ELR (cell line): ENCODE data around the gene CCDC178.
"Not testable (repeated sequence)": the region's sequence is repeated elsewhere in the genome, so short reads cannot be mapped to it uniquely, and the experiment has no call there.

Experiments used
- DNase-seq: peaks from one replicate; pipeline ENCODE4 v3.0.0-alpha.2; 2015; ENCODE audit warnings: low read depth

The CCDC178 gene

DNA sequence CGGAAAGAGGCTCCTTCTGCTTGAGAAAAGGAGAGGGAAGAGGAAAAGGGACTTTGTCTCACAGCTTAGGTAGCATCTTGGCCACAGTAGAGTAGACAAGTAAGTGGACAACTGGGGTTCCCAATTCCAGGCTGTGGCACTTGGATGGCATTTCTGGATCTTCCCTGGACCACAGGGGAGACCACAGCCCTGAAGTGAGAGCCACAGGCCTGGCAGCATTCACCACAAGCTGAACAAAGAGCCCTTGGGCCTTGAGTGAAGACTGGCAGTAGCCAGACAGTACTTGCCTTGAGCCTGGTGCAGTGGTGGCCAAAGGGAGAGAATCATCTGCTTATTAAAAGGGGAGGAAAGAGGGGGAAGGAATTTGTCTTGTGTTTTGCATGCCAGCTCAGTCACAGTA, 441.6 kb downstream of the CCDC178 start:
- no peak for DNase-seq

DNA sequence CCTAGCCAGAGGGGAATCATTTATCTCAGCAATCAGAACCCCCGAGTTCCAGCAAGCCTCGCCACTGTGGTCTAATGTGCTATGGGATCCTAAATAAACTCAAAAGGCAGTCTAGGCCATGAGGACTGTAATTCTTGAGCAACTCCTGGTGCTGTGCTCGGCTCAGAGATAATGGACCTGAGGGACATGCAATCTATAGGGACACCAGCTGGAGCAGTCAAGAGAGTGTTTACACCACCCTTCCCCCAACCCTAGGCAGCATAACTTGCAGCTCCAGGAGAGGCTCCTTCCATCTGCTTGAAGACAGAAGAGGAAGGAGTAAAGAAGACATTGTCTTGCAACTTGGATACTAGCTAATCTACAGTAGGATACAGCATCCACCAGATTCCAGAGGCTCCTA, 442.2 kb downstream of the CCDC178 start:
- DNase-seq = no peak

DNA sequence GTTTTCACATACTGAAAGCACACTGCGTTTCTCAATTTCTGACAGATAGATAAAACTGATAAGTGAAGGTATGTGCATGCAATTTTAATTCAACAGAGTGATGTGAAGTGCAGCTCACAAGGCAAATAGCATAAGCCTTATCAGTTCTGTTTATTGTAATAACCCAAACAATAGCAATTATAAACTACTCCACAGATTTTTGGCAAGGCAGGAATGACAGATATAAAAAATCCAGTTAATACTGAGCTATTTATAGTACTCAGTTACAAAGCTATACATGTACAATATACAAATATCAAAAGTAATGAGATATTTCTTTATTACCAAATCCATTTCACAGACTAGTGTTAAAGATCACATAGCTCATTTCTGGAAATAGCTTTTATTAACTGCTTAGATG, 456.8 kb downstream of the CCDC178 start:
- DNase-seq = no peak

DNA sequence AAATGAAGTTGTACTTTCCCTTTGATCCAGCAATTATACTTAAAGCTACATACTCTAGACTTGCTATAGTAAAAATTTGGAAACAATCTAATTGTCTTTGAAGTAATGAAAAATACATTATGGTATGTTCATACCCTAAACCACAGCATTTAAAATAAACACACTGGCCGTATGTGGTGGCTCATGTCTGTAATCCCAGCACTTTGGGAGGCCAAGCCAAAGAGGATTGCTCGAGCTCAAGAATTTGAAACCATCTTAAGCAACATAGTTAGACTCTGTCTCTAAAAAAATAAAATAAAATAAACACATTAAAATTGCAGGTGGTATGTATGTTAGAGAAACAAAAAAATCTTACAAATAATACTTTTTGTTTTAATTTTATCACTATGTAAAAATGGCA, 459.6 kb downstream of the CCDC178 start:
- DNase-seq = no peak

DNA sequence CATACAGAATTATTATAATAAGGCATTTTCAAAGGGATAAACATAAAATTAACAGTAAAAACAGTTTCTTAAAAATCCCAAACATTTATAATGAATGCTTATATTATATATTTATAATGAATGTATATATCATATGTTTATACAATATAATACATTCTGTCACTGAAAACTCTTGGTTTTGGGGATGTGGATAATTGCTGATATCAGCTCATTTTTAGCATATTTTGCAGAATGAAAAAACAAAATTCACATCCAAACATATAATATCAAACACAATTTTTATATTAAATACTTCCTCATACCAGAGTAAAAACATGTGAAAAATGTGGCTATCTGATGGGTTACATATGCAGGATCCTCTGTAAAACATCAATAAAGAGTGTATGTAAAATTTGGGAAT, 465.0 kb downstream of the CCDC178 start:
- DNase-seq = no peak

DNA sequence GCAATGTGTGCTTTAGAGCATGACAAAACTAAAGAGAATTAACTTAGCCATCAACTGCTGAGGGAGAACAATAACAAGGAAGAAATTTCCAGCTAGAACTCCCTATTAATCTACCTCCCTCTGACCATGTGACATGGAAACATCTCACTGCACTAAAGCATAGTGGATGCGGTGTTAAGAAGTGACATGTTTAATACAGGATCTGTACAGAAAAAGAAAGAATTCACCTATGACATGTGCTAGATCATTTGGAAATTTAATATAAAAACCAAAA, 465.4 kb downstream of the CCDC178 start:
- DNase-seq = no peak

DNA sequence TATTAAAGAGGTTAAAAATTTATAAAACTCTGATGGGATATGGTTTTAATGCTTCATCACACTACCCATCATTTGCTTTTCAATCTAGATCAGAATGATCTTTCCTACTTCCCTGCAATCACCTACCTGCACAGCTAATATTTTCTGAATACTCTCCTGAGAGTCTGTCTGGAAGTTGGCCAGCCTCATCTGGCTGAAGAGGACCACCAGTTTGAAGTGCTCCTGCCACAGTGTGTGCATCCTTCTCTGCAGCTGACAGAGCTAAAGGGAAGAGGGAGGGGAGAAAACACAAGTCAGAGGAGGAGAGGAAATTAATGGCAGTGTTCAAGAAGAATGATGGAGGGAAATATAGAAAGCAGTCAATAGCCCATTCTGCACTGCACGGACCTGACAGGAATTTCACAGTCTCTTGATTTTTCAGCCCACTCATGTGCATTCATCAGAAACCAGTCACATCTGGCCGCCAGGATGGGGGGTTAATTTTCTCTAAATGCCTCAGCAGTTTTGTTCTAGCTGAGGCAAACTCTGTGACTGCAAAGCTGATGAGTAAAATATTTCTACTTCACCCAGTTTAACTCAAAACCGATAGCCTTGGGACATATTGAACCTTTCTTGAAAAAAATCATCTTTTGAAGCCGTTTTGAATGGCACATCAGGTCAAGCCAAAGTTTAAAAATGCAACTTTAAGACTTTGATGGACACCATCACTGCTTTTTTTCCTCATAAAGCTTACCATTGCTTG, 465.9 kb downstream of the CCDC178 start:
- DNase-seq = no peak

DNA sequence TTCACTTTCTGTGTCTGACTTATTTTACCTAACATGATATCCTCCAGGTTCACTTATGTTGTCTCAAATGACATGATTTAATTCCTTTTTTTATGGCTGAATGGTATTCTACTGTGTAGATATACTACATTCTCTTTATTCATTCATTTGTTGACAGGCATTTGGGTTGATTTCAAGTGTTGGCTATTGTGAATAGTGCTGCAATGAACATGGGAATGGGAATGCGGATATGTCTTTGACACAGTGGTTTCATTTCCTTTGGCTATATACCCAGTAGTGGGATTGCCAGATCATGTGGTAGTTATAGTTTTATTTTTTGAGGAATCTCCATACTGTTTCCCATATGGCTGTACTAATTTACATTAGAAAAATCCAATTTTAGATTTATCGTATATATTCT, 472.3 kb downstream of the CCDC178 start:
- no peak for DNase-seq

DNA sequence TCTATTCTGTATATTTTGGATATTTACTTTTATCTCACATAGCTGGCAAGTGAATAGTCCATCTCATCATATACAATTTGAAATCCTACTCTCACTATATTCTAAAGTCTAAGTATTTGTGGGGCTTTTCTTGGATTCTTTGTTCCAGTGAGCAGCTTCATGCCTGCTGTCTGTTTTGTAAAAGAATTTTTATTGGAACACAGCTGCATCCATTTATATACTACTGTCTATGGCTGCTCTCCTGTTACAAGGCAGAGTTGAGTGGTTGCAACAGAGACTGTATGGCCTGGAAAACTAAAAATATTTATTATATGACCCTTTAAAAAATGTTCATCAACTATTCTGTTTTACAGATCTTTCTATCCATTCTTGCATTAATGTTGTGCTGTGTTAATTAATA, 474.4 kb downstream of the CCDC178 start:
- DNase-seq = no peak

DNA sequence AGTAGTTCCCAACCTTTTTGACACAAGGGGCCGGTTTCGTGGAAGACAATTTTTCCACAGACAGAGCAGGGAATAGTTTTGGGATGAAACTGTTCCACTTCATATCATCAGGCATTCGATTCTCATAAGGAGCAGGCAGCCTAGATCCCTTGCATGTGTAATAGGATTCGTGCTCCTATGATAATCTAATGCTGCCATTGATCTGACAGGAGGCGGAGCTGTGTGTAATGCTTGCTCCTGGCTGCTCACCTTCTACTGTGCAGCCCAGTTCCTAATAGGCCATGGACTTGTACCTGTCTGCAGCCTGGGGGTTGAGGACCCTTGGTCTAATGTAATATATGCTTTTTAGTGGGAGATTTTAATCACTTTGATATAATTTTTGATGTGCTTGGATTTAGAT, 479.0 kb downstream of the CCDC178 start:
- no peak for DNase-seq

DNA sequence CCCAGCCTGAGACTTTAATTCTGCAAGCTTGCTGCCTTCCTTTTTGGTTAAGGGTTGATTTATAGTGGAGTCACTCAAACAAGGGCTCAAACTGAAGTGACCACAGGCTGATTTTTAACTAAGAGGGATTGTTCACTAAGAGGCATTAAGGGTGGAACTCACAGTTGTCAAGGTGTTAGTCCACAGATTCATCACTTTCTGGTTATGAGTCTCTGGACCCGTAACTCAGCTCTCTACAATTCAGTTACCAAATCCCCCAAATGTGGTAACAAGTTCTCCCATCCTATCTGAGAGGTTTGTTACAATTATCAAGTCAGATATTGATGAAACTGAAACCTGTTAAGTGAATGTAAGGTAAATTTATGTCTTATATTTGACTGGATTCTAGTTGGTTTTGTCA, 481.8 kb downstream of the CCDC178 start:
- no peak for DNase-seq

DNA sequence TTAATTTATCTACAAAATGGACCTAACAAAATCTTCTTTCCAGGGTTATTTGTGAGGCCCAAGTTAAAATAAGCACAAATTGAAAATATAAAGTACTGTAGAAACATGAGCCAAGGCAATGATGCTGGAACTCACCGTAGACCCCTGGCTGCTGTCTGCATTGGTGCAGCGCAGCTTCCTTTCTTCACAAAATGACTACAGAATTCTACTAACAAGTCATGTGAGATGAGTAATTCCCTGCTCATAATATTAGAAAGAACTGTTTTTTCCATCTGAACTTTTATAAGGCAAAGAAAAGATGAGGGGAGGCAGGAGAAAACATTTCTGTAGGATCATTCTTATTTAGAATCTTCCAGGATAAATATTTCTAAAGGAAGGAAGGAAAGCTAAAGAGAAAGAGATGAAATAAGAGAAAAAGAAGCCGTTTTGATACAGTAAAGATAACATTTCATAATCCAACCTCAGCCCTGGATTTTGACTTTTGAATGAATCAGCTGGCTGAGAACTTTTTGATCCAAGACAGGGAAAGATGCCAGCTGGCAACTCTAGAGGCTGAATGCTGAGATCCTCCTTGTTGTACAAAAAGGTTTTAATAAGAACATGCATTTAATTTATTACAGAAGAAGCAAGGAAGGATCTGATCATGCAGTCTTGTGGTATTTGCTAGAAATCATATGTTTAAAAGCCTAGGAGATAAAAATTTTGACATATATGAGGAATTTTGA, 483.8 kb downstream of the CCDC178 start:
- DNase-seq = no peak

DNA sequence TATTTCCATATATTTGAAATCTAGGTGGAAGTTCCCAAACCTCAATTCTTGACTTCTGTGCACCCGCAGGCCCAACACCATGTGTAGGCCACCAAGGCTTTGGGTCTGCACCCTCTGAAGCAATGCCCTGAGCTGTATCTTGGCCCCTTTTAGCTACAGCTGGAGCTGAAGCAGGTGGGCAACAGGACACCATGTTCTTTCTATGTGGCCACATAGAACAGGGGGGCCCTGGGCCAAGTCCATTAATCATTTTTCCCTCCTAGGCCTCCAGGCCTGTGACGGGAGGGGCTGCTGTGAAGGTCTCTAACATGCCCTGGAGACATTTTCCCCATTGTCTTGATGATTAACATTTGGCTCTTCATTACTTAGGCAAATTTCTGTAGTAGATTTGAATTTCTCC, 488.2 kb downstream of the CCDC178 start:
- not testable (repeated sequence) for DNase-seq

DNA sequence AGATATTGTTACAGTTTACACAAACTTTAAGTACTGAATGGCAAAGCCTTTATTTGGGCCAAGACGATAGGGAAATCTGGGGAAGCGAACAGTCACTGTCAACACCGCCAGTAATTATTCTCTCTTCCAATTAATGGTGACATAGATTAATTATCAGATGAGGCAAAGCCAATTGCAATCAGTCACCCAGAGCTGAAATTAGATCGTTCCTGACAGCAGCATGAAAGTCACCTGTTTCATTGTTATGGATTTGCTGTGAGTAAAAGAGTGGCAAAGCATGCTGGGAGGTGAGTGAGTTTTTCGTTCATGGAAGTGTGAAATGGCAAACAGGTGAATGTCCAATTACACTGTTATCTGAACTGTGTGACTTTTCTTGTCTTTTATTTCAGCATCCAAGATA, 502.9 kb downstream of the CCDC178 start:
- no peak for DNase-seq

DNA sequence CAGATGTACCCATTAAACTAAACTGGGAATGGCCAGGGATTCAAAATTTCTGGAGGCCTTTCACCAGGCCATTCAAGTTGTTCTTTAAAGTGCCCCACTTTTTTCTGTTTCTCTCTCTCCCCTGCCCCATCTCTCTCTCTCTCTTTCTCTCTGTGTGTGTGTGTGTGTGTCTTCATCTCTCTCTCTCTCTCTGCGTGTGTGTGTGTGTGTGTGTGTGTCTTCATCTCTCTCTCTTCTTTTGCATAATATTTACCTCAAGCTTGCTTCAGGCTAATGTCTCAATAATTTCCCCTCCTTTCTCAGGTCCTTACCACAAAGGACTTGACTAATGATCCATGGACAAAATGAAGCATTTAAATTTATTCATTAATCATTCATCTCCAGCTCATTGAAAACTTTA, 503.5 kb downstream of the CCDC178 start:
- DNase-seq = no peak

DNA sequence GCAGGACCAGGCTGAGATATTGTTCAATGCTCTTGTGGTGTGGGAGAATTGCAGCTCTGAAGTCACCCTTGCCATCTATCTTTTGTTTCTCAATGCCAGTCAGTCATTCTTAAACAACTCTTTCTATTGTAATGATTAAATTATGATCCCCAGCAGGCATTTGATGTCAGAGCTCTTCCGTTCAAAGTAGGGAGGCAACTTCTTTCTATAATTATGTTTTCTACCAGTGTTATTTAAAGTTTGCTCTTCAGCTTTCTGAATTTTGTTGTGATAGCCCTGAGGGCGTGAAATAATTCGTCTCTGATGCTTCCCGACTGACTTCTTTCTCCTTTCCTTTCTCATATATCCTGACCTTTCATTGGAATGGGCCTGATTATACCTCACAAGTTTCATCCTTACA, 506.3 kb downstream of the CCDC178 start:
- no peak for DNase-seq

DNA sequence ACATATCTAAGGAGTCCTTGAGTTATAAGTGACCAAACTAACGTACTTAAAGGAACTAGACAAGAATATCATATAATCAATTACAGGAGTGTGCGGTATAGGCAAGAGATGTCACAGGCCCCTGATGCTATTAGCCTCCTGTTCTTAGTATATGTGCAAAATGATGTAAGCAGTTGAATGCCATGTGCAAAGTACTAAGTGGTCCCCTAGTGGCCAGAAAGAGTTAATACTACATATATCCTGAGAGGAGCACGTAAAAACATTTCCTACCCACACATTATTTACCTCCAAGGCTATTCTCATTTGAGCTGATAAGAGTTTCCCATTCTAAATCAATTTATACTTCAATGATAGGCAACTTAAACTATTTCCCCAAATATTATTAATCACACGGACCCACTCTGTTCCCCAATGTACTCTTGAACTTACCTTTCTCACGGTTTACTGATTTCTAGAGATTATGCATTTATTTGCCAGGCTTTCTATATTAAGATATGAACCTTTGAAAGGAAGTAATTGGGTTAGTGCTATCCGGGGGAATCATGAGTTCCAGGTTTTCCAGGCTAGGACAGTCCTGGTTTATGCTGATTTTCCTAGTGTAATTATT, 509.7 kb downstream of the CCDC178 start:
- peak; percentile 19 for DNase-seq

DNA sequence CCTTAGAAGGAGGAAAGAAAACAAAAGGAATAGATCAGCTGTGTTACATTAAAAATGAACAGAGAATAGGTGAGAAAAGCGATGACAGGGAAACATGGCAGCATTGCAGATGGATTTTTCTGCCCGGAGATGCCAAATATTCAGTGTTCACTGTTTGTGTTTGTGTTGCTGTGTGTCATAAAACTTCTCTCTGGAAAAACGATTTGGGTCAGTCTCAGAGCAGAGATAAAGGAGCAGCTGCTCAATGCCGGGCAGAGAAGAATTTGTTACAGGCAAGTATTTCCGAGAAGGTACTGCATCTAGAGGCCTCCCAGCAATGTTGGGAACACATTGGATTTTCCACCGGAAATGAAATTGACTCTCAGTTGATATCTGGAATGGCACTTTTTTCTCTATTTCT, 511.3 kb downstream of the CCDC178 start:
- no peak for DNase-seq

DNA sequence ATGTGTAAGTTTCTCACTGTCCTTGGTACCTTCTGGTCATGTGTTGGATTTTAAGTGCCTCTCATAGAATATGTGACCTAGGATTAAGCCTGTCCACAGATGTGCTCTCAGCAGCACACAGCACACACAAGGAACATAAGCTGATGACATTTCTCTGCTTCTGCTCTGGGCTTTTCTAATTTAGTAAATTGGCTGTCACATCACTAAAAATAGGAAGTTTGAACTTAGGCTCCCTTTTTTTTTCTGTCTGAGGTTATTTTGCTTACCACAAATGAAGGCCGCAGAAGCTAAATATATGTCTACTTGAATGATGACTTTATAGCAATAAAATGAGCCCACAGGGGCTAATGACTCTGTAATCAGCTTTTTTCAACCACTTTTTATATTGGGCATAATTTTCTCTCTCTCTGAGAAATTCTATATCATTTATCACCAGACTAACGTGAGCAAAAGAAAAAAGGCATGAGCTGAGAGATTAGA, 517.5 kb downstream of the CCDC178 start:
- DNase-seq = no peak

DNA sequence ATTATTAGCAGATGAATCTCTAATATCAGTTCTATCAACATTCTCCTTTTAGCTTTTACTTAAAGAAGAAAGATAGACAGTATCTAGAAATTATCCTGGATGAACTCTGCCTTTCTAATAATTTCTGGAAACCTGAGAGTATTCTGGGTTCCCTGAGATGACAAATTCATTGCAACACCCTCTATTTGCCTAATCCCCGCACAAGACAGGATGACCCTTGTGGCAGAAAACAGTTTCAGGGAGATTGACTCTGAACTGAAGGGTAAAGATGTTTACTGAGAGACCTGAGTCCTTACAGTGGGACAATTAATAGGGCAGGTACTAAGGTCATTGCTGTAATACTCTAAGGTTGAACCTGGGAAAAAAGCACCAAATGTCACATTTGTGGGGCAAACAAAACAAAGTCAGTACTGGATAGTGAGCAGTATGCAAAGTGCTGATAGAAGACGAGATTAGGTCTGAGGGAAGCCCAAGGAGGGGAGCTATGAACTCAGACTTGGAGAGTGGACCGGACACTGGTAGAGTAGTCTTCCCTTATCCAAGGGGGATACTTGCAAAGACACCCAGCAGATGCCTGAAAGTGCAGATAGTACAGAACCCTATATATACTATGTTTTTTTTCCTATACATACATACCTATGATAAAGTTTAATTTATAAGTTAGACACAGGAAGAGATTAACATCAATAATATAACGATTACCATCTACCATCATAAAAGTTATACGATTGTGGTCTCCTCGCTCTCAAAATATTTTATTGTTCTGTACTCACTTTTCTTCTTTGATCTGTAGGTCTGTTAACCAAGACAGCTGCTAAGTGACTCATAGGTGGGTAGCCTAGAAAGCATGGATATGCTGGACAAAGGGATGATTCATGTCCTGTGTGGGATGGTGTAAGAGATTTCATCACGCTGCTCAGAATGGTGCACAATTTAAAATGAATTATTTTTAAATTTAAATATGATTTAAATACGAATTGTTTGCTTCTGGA, 519.4 kb downstream of the CCDC178 start:
- DNase-seq = peak; percentile 60

DNA sequence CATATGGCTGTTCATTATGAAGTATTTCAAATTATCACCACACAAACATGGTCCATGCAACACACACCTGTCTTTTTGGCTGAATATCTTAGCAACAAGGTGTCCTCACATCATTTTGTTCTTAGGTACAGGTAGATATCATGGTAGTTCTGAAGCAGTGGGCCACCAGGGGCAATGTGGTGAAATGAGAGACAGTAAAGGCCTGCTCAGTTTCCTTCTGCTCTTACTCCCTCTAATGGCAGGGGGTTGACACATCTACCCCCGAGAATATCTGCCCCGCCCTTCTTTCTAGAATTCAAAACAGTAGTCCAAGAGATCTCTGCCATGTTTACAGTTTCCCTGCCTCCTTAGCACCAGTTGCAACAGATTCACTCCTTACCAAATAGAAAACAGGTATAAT, 520.7 kb downstream of the CCDC178 start:
- peak; percentile 5 for DNase-seq

DNA sequence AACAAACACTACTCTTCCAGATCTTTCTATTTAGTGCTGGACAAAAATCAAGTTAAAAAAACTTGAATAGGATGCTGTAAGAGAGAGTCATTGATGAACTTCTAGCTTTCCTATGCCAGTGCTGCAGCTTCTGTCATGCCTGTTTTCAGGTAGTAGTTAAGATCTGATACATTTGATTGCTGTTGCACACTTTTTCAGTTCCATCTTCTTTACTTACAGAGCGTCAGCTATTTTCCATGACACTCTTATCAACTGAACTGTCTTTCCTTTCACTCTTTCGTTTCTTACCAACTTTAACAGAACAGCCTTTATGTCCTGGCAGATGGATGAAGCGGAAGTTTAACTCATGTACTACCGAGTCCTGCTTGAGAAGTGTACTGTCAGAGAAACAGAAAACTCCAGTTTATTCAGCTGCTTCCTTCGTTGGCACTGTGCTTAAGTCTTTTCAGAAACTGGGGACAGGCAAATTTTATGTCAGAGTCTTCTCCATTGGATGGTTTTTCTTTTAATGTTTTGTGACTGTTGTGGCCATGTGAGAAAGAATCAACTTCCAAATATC, 521.8 kb downstream of the CCDC178 start:
- no peak for DNase-seq
